ENCODE data around the gene CLCA1.

GRCh38 chr1:86449103-86449502, 19.6 kb upstream of the CLCA1 start:
- TF ChIP-seq CTCF (IDR thresholded peaks at IDR 0.05) (no peak), POLR2AphosphoS5 (IDR thresholded peaks at IDR 0.05; ENCODE audit: low read depth, low read length) (no peak), REST (IDR thresholded peaks at IDR 0.05; ENCODE audit: insufficient read depth in 1 of 2, low read depth in 2 of 2, low read length in 1 of 2) (no peak)
